GM19438 (cell line): ENCODE results near the gene TSC22D2.

Experiments used
- ATAC-seq: cut with Tn5 transposase; IDR thresholded peaks from one replicate; pipeline ENCODE4 v1.9.1; 2021; ENCODE audit warnings: low read depth; ENCODE audit not compliant: unreplicated experiment

The TSC22D2 gene

DNA sequence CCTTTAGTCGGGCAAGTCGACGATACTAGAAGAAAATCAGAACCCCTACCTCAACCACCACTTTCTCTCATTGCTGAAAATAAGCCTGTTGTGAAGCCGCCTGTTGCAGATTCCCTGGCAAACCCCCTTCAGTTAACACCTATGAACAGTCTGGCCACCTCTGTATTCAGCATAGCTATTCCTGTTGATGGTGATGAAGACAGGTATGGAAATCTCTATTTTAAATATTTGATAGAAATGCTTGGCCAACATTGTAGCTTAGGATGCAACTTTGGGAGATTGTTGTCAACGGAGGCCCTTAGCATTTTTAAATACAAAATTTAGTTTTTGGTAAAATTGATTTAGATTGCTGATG lies 3.0 kb downstream of the TSC22D2 start:
- ATAC-seq = no peak

DNA sequence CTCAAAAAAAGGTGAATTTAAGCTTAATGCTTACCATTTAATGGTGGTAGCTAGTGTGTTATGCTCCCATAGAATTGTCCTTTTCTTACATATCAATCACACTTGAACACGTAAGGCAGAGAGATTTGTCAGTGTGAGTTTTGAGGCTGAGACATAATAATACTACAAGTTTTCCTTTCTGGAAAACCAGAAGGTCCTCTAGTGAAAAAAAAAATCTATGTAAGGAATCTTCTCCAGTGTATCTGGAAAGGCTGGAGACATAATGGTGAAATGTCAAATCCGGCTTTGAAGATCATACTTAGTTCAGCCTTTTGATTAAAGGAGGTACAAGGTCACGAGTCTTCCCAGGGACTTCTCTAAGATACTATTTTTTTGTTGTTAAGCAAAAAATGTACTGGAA lies 3.4 kb downstream of the TSC22D2 start:
- no peak for ATAC-seq

DNA sequence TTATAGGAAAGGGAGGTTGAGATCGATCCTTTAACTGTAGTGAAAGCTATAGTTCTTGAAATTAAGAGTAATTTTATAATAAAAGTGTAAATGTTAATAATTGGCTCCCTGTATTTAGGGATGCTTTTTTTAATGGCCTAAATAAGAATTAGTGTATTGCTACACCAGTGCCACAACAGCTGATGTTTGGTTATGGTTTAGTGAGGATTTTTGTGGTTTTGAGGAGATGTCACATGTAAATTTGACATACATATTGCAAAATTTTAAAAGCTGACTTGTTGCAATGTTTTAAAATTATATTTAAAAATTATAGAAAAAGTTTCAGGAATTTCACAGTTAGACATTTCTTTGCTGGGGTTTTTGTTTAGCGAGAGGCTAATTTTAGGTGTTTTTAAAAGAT lies 3.9 kb downstream of the TSC22D2 start:
- ATAC-seq = no peak

DNA sequence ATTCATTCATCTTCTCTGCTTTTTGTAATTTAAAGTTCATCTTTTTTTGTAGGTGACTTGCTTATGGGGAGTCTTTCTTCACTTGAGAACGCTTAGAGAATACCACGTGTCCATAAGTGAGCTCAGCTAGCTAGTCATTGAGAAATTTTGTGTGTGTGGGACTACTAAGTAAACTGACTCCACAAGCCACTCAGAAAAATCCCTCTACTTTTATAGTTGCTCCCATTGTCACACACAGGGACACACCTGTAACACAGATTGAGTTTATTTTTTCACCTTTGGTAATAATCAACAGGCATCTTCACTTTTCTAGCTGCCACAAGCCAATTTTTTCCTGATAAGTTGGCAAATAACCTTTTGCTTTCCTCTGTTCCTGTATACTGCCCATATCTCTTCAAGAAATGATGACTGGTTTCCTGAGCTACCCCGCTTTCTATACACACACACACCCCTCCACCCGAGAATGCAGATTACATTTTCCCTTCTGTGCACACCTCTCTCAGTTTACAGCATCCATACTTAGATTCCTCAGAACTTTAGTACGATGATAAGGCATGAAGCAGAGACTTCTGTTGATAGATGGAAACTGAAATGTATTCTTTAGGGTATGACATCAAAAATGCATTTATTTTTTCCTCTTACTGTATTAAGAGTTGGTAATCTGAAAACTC lies 4.6 kb downstream of the TSC22D2 start:
- no peak for ATAC-seq

DNA sequence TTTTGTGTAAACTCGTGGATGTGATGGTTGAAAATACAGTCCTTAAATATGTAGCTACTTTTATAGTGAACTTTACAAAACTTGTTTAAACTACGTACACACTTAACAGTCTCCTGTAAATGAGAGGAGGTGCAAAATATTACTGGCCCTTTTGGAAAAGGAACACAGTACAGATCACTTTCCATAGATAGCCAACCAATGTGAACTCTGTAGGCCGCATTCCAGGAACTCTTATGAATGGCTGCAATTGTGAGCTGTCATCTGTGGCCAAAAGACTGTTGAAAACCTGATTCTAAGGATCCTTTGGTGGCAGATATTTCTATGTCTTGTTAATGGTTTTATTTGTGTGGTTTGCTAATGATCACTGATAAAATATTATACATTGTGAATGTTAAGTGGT lies 6.2 kb downstream of the TSC22D2 start:
- ATAC-seq = no peak

DNA sequence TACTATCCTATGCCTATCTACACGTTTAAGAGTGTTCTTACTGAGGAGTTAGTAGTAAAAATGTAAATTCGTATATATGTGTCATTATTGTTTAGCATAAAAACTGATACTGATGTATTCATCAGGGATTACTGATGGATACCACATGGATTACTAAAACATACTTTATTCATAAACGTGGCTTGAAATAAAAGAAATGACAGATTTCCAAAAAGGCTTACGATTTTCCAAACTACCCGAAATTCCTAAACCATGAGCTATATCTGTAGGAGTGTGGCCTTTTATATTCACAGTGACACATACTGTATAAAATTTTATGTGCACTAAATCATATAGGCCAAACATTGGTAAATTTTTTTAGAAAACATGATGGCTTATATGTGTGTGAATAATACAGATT lies 6.9 kb downstream of the TSC22D2 start:
- no peak for ATAC-seq

DNA sequence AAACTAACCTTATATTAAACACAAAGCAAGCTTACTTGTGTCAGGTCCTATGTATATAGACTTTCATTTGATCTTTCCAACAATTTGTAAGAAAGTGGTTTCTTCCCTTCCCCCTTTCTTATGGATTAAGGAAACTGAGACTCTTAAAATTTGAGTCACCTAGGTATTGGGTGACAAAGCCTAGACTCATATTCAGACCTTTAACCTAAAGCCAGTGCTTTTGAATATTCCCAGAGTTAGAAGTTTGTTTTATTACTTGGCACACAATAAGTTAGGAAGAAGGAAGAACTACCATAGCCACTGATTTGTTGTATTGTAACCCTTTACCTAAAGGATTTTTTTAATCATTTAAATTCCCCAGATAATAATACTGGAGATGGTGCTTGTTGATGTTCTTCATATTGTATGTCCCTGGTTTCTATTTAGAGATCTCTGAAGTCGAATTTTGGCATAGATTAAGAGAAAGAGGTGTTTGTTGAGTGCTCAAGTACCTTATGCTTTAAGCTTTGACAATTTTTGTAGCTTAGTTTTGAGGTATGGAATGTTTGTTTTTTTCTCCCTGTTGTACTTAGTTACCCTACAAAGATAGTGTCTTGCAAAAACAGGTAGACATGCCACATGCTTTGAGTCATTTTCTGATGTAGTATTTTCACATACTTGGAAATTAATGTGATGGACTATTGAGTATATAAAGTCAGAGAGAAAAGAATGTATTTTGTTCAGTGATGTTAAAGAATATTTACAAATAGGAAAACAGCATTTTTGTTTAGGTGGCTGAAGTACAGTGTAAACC lies 11.2 kb downstream of the TSC22D2 start:
- no peak for ATAC-seq

DNA sequence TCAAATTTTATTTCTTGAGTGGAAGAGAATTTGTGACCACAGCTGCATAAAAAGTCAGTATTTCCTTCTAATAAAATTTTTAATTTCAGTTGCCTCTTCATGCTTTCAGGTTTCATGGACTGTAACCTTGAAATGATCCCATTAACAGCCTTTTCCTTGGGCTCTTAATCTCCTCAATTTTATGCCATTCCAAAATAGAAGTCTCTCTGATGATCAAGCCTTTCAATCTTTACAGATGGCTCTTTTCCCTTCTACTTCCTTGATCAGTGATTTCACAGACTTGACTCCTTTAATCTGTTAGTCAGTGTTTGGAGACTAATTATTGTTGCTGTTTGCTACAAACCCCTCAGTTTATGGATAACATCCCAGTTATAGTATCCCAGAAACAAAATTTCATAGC lies 11.9 kb downstream of the TSC22D2 start:
- ATAC-seq = no peak

DNA sequence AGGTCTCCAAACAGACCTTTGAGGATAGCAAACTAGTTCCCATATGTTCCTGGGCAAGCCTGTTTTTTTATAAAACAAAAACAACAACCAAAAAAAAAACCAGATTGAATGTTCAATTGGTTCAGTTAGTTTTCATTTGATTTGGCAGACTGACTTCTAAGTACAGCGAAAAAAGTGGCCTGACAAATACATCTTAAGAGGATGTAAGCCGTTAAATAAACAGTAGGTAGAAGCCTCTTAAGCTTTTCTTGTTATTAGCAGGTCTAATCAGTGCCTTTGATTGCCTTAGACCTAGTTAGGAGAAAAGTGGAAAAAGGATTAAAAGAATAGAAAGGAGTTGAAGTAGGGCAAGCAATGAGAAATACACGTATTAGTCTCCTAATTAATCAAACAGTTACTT lies 13.2 kb downstream of the TSC22D2 start:
- no peak for ATAC-seq

DNA sequence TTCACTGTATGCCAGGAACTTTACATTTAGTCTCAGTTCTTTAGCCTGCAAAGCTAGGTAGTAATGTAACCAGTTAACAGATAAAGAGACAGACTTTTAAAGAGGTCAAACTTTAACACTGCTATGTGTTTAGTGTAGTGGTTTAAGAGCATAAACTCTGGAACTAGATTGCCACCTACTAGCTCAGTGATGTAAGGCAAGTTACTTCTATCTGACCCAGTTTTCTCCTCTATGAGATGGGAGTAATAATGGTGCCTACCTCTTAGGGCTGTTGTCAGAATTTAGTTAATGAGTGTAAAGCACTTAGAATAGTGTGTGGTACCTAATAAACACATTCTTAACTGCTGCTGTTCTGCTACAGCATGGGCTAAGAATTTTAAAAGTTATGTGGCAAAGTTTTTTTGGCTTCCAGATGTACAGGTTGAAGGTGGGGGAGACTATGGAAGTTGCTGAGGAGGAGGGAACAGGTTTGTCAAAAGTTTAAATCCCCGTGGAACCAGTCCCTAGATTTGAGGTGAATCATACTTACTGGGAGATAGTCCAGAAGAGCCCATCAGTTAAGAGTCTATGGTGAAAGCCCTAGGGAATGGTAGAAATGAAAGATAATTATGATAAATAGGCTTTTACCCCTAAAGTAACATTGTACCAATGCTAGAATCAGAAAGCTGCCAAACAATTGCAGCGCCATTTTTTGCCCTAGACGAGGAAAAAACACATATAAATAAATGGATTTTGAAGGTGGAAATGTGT lies 13.9 kb downstream of the TSC22D2 start:
- ATAC-seq = no peak

DNA sequence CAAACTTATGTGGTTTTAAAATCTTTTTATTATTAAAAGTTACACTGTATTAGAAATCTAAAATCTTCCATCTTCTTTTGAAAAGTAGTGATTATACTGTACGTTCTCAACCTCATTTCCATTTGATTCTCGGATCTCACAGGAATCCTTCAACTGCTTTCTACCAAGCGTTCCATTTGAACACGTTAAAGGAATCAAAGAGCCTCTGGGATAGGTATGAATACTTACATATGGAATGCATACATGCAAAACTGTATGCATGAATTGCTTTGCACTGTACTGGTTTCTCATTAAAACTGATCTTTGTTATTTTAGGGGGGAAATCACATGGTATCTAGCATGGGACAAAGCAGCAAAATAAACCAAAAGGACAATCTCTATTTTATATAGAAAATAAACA lies 14.8 kb downstream of the TSC22D2 start:
- no peak for ATAC-seq

DNA sequence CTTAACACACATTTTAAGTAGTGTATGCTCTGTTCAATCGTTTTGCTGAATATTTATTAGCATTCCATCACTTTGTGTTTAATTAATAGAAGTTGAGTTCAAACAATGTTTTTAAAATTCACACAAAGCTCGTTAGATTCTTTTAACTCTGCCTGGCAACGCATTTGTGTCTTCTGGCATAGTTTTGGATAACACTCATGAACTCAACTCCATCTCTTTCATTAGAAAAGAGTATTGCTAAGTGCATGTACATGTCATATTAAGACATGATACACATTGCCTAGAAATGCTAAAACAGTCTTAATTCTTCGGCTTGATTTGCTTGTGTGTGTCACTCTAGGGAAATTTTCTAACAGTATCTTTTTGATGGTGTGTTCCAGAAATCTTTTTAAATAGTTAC lies 15.7 kb downstream of the TSC22D2 start:
- ATAC-seq = no peak

DNA sequence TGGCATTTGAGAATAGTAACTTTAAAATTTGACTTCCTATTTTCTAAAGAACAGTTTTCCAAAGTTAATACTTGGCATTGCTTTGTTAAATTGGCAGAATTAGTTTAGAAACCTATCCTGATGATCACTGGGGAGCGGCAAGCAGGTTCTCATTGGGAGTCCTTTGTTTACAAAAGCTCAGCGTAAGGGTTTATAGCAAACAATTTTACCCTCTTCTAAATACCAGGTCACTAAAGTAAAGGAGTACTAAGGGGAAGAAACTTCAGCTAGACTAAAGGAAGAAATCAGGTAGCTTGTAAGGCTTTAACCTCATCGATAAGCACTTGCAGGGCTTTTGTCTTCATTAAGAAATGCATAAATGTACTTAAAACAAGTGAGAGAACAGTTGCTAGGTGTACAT lies 18.2 kb downstream of the TSC22D2 start:
- no peak for ATAC-seq

DNA sequence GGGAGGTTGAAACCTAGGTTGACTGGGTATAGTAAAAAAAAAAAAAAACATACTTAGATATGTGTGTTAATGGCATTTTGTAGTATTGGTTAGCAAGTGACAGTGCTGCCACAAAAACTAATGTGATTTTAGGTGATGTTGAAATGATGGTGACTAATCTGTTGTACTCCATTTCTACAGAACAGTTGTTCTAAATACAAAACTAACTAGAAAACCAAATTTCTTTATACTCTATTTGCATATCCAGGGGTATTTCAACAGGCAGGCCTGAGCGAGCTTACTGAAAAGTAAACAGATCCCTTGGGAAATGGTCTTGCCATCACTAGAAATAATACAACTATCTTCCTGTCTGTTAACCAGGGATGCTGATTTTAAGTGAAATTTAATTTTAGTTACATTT lies 20.5 kb downstream of the TSC22D2 start:
- ATAC-seq = no peak

DNA sequence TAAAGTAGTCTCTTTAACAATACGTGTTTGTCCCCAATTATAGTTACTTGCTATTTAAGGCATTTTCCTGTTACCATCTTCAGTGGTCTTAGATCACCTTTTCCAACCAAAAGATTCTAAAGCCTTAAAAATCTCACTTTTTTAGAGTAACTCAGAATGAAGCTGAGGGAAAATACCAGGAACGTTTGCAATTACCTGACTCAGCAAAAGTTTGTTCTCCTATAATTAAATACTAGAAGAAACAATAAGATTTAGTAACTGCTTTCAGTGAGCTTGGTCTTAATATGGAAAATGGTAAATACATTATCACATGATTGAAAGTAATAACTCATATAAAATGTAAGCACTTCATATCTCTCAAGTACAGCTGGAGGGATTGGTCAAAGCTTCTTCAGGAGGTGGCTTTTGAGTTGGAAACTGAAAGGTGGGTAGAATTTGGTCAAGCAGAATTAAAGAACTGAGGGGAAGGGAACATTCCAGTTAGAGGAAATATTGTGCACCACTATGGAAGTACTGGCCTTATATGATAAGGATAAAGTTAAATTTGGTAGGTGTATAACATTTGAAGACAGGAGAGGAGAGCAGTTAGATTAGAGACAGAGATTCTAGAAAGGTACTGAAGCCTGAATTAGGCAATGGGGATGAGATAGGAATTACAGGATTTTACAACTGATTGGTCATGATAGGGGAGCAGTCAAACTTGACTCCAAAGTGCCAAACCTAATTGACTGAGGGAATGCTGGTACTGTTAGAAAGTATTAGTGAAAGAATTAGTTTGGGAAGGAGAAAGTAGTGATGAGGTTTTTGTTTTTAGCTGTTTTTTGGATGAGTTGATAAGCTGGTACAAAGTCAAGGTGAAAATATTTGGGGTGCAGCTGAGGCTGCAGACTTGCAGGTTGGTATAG lies 21.9 kb downstream of the TSC22D2 start:
- ATAC-seq = no peak

DNA sequence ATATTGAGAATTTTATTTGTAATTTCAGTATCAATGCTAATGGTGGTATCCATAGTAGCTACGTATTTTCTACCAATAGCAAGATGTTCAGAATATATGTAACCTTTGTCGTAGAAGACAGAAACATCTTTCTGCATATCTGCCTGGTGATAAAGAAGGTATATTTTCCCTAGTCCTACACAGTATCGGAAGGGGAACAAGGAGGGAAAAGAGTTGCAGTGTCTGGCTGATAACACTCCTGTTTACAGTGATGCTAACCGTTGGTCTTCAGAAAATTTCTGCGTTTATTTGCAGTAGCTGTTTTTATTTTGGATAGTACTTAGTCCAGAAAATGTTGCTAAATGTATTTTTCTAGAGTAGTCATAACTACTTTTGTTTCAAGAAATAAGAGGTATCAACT lies 25.2 kb downstream of the TSC22D2 start:
- ATAC-seq = no peak

DNA sequence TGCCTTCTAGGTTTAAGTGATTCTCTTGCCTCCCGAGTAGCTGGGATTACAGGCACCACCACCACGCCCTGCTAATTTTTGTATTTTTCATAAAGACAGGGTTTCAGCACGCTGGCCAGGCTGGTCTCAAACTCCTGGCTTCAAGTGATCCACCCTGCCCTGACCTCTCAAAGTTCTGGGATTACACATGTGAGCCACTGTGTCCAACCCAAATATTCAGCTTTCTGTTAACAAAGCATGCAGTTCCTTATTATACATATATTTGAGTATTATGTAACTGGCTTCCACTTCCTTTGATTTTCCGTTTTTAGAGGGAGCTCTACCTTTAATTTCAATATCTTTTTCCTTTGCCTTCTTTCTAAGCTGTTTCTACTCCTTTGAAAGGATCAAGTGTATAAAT lies 26.1 kb downstream of the TSC22D2 start:
- no peak for ATAC-seq

DNA sequence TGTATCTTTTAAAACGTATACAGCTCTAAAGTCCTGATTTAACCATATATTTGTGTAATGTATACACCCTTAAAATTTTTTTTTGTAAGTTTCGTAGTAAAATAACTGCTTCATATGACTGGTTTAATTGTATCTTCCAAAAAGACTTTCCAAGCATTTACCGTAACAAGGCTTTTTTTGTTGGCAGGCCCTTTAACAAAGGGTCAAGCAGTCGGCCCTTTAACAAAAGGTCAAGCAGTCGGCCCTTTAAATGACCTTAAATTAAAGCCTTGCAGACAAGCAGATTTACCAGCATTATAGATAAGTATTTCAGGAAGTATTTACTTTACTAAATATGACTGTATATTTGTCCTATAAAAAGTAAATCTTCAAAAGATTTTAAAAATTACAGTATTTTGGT lies 28.1 kb downstream of the TSC22D2 start:
- ATAC-seq = no peak

DNA sequence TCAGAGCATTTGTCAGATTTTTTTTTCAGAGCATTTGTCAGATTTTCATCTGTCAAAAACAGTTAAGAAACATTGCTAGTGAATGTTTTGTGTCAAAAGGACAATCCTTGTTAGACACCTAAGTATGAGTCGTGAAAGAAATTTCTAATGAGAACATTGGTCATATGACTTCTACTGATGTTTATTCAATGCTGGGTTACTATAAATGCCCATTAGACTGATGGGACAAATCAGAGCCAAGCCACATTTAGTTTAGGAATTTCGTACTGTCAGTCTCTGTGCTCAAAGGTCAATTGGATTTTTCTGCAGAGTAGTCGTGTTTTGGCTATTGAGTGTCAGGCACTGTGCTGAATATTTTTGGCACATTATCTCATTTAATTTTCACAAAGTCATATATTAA lies 31.6 kb downstream of the TSC22D2 start:
- ATAC-seq = no peak

DNA sequence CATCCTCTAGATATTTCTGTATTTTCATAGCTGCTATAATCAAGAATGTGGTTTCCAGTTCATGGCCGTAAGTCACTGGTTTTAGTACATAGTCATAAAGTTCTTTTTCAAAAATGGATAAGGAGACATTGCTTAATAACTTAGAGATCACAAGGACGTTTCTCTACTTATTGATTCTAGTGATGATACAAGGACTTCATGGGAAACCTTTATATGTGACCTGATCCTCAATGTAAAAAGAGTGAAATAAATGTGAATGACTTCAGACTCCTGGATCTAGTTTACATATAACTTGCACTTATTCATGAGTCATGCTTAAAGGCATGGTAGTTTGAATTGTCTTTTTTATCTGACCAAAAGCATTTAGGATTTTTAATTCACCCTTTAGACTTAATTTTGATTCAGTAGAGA lies 35.2 kb downstream of the TSC22D2 start:
- no peak for ATAC-seq

DNA sequence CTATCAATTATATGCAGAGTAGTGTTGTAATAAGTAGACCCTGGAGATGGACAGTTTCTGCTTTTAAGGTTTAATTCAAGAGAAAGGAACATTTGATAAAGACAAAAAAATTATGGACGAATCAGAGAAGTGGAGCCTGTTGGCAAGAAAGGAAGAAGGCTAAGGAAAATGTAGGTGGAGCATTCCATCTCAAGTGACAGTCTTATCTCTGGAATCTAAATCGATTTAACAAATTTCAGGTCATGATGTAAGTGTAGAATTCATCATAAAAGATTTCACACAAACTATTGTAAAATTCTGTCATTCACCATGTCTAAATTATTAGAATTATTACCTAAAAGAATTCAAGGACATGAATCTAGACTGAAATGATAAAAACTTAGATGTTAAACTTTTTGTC lies 36.3 kb downstream of the TSC22D2 start:
- ATAC-seq = no peak
